ENCODE measurements around the gene SEMA3F. TPM values are rescaled to one million over a fixed set of nuclear protein-coding genes. Genes with fewer than 3 reads are reported as not detected.
A peak's percentile ranks its signal among the peaks of the same experiment; 100 is the strongest.

SEMA3F gene
- total RNA-seq, 2 donors from 2014 or later: 14.7 to 24.0 TPM

GRCh38 chr3:50238549-50239026, 83.5 kb downstream of the SEMA3F start:
- Histone ChIP-seq H3K4me1 (peaks cover 31% of the 10 kb centered on the region), H3K9me3 (no peaks in the 10 kb centered on the region), H3K27me3 (no peaks in the 10 kb centered on the region), H3K27ac (peak overlapping the region; percentile 82), H3K4me3 (peak overlapping the region; percentile 52), H3K36me3 (no peaks in the 10 kb centered on the region), H3K9ac (ENCODE audit: low read depth in 2 of 2, low read length in 2 of 2) (peak overlapping the region; percentile 58 to 89)
- intact Hi-C loops (cut with DNase I): no loop called here
- DNase-seq: peak; percentile 94
- TF ChIP-seq CTCF (IDR thresholded peaks at IDR 0.05): no peak

Small RNA genes within 50 kb of the gene (microRNA-seq; reads per million reads assigned to microRNA genes)
- gene MIR566 (not detected), gene MIR5787 (not detected)

Other genes with a start within 250 kb of the SEMA3F start
- 10 to 100 TPM in 1 of 2 donors, 1 to 10 TPM in 1; 4.5 to 14.9 TPM for gene MON1A, start 225.5 kb upstream of the SEMA3F start, total RNA-seq
- 10 to 100 TPM; 49.8 to 60.3 TPM for gene RBM6, start 215.2 kb upstream of the SEMA3F start, total RNA-seq
- gene RBM5, start 66.4 kb upstream of the SEMA3F start, total RNA-seq: 100 to 1,000 TPM; 104 to 114 TPM
- gene GNAT1, start 36.3 kb downstream of the SEMA3F start, total RNA-seq: not detected
- gene SLC38A3, start 49.9 kb downstream of the SEMA3F start, total RNA-seq: under 1 TPM; 0.24 to 0.40 TPM
- 10 to 100 TPM; 48.7 to 77.4 TPM for gene GNAI2, start 80.9 kb downstream of the SEMA3F start, total RNA-seq
- gene SEMA3B, start 113.8 kb downstream of the SEMA3F start, total RNA-seq: 10 to 100 TPM; 51.6 to 57.0 TPM
- gene LSMEM2, start 123.8 kb downstream of the SEMA3F start, total RNA-seq: not detected
- gene IFRD2, start 137.1 kb downstream of the SEMA3F start, total RNA-seq: 100 to 1,000 TPM in 1 of 2 donors, 10 to 100 TPM in 1; 52.8 to 129 TPM
- 1 to 10 TPM; 2.5 to 4.2 TPM for gene HYAL3, start 144.1 kb downstream of the SEMA3F start, total RNA-seq
- gene NAA80, start 144.1 kb downstream of the SEMA3F start, total RNA-seq: 1 to 10 TPM; 6.7 to 10.0 TPM
- 10 to 100 TPM in 1 of 2 donors, 1 to 10 TPM in 1; 9.0 to 15.2 TPM for gene HYAL1, start 148.2 kb downstream of the SEMA3F start, total RNA-seq
- gene HYAL2, start 167.4 kb downstream of the SEMA3F start, total RNA-seq: 10 to 100 TPM; 31.3 to 37.1 TPM
- gene TUSC2, start 172.9 kb downstream of the SEMA3F start, total RNA-seq: 10 to 100 TPM; 26.1 to 39.5 TPM
- 10 to 100 TPM; 20.6 to 28.2 TPM for gene RASSF1, start 185.5 kb downstream of the SEMA3F start, total RNA-seq
- gene ZMYND10, start 190.4 kb downstream of the SEMA3F start, total RNA-seq: 1 to 10 TPM in 1 of 2 donors, under 1 TPM in 1; 0.37 to 1.5 TPM
- 10 to 100 TPM; 23.2 to 29.6 TPM for gene NPRL2, start 195.5 kb downstream of the SEMA3F start, total RNA-seq
- gene CYB561D2, start 195.5 kb downstream of the SEMA3F start, total RNA-seq: 10 to 100 TPM; 30.9 to 46.2 TPM
- 10 to 100 TPM; 42.1 to 45.0 TPM for gene TMEM115, start 204.2 kb downstream of the SEMA3F start, total RNA-seq